Measurements from ENCODE around the gene NT5DC4. TPM values are rescaled to one million over a fixed set of nuclear protein-coding genes. Genes with fewer than 3 reads are reported as not detected.

Gene NT5DC4
- total RNA-seq, 2 donors from 2014 or later, result not detected

DNA sequence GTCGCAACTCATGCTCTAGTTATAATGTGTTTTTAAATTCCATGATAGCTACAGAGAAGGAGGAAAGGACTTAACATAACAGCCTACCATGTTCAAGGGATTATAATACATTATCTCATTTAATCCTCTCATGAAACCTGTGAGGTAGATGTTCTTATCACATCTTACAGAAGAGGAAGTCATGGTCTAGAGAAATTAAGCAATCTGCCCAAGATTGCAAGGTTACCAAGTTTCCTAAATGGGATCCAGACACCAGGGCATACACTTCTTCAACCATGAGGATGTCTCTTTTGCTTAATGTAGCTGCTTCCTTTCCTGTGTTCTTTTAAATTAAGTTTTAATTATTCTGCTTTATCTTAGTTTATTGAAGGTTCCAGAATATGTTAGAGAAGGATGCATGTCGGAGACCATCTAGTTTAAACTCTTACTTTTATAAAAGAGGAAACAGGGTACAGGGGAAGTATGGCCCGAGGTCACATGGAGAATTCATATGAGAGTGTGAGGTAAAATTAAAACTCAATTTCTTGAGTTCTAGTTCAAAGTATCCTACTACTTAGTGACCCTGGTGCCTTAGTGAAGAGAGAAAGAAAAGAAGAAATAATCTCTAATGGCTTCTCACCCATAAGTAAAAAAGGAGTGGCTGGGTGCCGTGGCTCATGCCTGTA, 67.0 kb downstream of the NT5DC4 start:
- WGBS, 2 donors, result 75 to 89% methylated on average over 4 of the region's 4 CpGs
- H3K27me3 ChIP-seq, result no peaks in the 10 kb centered on the region
- TF ChIP-seq, protein P1, sequence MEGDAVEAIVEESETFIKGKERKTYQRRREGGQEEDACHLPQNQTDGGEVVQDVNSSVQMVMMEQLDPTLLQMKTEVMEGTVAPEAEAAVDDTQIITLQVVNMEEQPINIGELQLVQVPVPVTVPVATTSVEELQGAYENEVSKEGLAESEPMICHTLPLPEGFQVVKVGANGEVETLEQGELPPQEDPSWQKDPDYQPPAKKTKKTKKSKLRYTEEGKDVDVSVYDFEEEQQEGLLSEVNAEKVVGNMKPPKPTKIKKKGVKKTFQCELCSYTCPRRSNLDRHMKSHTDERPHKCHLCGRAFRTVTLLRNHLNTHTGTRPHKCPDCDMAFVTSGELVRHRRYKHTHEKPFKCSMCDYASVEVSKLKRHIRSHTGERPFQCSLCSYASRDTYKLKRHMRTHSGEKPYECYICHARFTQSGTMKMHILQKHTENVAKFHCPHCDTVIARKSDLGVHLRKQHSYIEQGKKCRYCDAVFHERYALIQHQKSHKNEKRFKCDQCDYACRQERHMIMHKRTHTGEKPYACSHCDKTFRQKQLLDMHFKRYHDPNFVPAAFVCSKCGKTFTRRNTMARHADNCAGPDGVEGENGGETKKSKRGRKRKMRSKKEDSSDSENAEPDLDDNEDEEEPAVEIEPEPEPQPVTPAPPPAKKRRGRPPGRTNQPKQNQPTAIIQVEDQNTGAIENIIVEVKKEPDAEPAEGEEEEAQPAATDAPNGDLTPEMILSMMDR (IDR thresholded peaks at IDR 0.05), result no peak
- no peak for TF ChIP-seq POLR2A (IDR thresholded peaks at IDR 0.05)

DNA sequence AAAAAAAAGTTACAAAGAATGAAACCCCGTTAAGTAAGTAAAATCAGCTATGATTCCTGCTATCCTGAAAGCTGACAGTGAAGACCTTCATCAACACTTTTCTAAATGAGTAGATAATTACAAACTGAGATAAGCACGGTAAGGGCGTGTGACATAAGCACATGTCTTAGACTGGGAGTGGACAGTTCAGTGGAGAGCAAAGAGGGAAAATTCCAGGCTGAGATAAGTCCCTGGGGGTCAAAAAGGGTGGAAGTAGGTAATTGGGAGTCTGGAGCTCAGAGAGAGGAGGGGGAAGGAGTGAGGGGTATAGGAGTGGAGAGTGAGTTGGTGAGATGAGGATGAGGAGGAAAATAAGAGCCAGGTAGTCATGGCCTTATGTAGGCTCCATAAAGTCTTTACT, 67.8 kb downstream of the NT5DC4 start:
- DNase-seq (no peak), ATAC-seq (no peak)
- no peak overlapping the region for H3K27ac ChIP-seq
- TF ChIP-seq, protein P1 (IDR thresholded peaks at IDR 0.05), result no peak
- no peak for TF ChIP-seq POLR2A (IDR thresholded peaks at IDR 0.05)
- intact Hi-C loops (cut with DNase I), result no loop called here
- WGBS, 2 donors, result 57 to 67% methylated on average over 3 of the region's 3 CpGs
- H3K4me3 ChIP-seq, result no peak overlapping the region
- no peaks in the 10 kb centered on the region for H3K27me3 ChIP-seq
- no peaks in the 10 kb centered on the region for H3K9me3 ChIP-seq
- H3K36me3 ChIP-seq (replicated peaks in 1 of 2; ENCODE audit: insufficient read depth in 1 of 2, low read depth in 2 of 2), result no peaks in the 10 kb centered on the region
- no peaks in the 10 kb centered on the region for H3K4me1 ChIP-seq

More for the DNA sequence above, 67.0 kb downstream of the NT5DC4 start:
- ATAC-seq (no peak), DNase-seq (no peak)
- no peak overlapping the region for H3K4me3 ChIP-seq
- intact Hi-C loops (cut with DNase I), result no loop called here
- no peaks in the 10 kb centered on the region for H3K4me1 ChIP-seq
- H3K27ac ChIP-seq, result no peak overlapping the region
- no peaks in the 10 kb centered on the region for H3K36me3 ChIP-seq (replicated peaks in 1 of 2; ENCODE audit: insufficient read depth in 1 of 2, low read depth in 2 of 2)
- no peaks in the 10 kb centered on the region for H3K9me3 ChIP-seq

Other genes with a start within 250 kb of the NT5DC4 start
- gene TTL, start 238.9 kb upstream of the NT5DC4 start, total RNA-seq, result 10 to 100 TPM in 1 of 2 donors, 1 to 10 TPM in 1; 7.8 to 18.1 TPM
- gene POLR1B, start 178.6 kb upstream of the NT5DC4 start, total RNA-seq, result 10 to 100 TPM; 10.6 to 31.6 TPM
- gene CHCHD5, start 136.4 kb upstream of the NT5DC4 start, total RNA-seq, result 10 to 100 TPM; 16.8 to 23.6 TPM
- 10 to 100 TPM; 20.5 to 50.1 TPM for gene SLC20A1, start 75.1 kb upstream of the NT5DC4 start, total RNA-seq
- under 1 TPM in 1 of 2 donors, not detected in 1; under 0.01 TPM for gene CKAP2L, start 43.6 kb downstream of the NT5DC4 start, total RNA-seq
- not detected for gene IL1A, start 63.5 kb downstream of the NT5DC4 start, total RNA-seq
- gene IL1B, start 115.8 kb downstream of the NT5DC4 start, total RNA-seq, result 1 to 10 TPM; 1.3 to 2.6 TPM
- not detected for gene IL37, start 190.1 kb downstream of the NT5DC4 start, total RNA-seq

All from body of pancreas (tissue), 4 donors.